Eye (tissue), 1 donor: ENCODE data around the gene FER.
"Not testable (repeated sequence)": the region's sequence is repeated elsewhere in the genome, so short reads cannot be mapped to it uniquely, and the experiment has no call there.

Source experiments
- DNase-seq: peaks from one replicate; pipeline ENCODE4 v3.0.0-alpha.2; 2015

The FER gene

GRCh38 chr5:108748401-108749127 lies 867 bp downstream of the FER start:
- DNase-seq, result peak; percentile 99

- DNase-seq, result peak; percentile 73
Measured at GRCh38 chr5:108749128-108749861, 1.6 kb downstream of the FER start.

GRCh38 chr5:108753331-108753730 lies 5.6 kb downstream of the FER start:
- no peak for DNase-seq

- DNase-seq, result no peak
Measured at GRCh38 chr5:108753877-108754276, 6.2 kb downstream of the FER start.

- DNase-seq, result no peak
Measured at GRCh38 chr5:108760512-108760911, 12.8 kb downstream of the FER start.

- DNase-seq, result no peak
Measured at GRCh38 chr5:108762660-108763059, 15.0 kb downstream of the FER start.

- no peak for DNase-seq
Measured at GRCh38 chr5:108763222-108763916, 15.7 kb downstream of the FER start.

- no peak for DNase-seq
Measured at GRCh38 chr5:108765647-108766046, 17.9 kb downstream of the FER start.

GRCh38 chr5:108766916-108767315 lies 19.2 kb downstream of the FER start:
- not testable (repeated sequence) for DNase-seq

- DNase-seq, result no peak
Measured at GRCh38 chr5:108769352-108769751, 21.7 kb downstream of the FER start.

GRCh38 chr5:108772626-108773025 lies 24.9 kb downstream of the FER start:
- DNase-seq, result no peak

- DNase-seq, result no peak
Measured at GRCh38 chr5:108773330-108773729, 25.6 kb downstream of the FER start.

GRCh38 chr5:108774079-108774478 lies 26.4 kb downstream of the FER start:
- DNase-seq, result not testable (repeated sequence)

- not testable (repeated sequence) for DNase-seq
Measured at GRCh38 chr5:108777582-108777981, 29.9 kb downstream of the FER start.

GRCh38 chr5:108784577-108784976 lies 36.9 kb downstream of the FER start:
- not testable (repeated sequence) for DNase-seq

- no peak for DNase-seq
Measured at GRCh38 chr5:108786806-108787483, 39.2 kb downstream of the FER start.

- DNase-seq, result no peak
Measured at GRCh38 chr5:108788142-108788541, 40.4 kb downstream of the FER start.

- DNase-seq, result no peak
Measured at GRCh38 chr5:108793207-108793606, 45.5 kb downstream of the FER start.

GRCh38 chr5:108794349-108794748 lies 46.7 kb downstream of the FER start:
- DNase-seq, result not testable (repeated sequence)

- DNase-seq, result no peak
Measured at GRCh38 chr5:108797396-108797795, 49.7 kb downstream of the FER start.

GRCh38 chr5:108797986-108798385 lies 50.3 kb downstream of the FER start:
- no peak for DNase-seq

GRCh38 chr5:108798513-108799265 lies 51.0 kb downstream of the FER start:
- DNase-seq, result no peak
